OCI-LY7 (cell line): ENCODE results near the gene BDP1. TPM values are rescaled to one million over a fixed set of nuclear protein-coding genes. Genes with fewer than 3 reads are reported as not detected.

ENCODE experiments used
- BruUV-seq: library from RNA; stranded (reverse); fragments of 400-500 nt; replicated peaks from 2 replicates; lab custom pipeline; 2021; lab: Mats Ljungman, UMichigan
- CTCF ChIA-PET: fragments of 300-600 bp; sonication (Branson Sonifier 250); formaldehyde crosslinking; loops from one replicate; lab custom pipeline; 2022; ENCODE audit warnings: antibody characterized with exemption; ENCODE audit not compliant: unreplicated experiment; lab: Charles Lee
- POLR2A ChIA-PET: fragments of 300-600 bp; sonication (Branson Sonifier 250); formaldehyde crosslinking; loops from one replicate; lab custom pipeline; 2022; ENCODE audit warnings: antibody characterized with exemption; lab: Charles Lee
- DNase-seq: peaks from one replicate; pipeline ENCODE4 v3.0.0-alpha.2; 2015; ENCODE audit warnings: low spot score
- H2AFZ ChIP-seq: fragments of 200-600 bp; sonication (generic), shearing (Covaris generic); 2 replicates; pipeline ENCODE4 v1.6.1; 2014; ENCODE audit warnings: mild to moderate bottlenecking, antibody characterized with exemption, low read length, moderate library complexity
- H3K27ac ChIP-seq: fragments of 200-600 bp; sonication (generic); 2 replicates; pipeline ENCODE4 v1.5.1; 2014; ENCODE audit warnings: mixed run types, low read depth, mild to moderate bottlenecking, moderate library complexity, low read length, inconsistent platforms; ENCODE audit not compliant: poor library complexity, severe bottlenecking
- H3K36me3 ChIP-seq: fragments of 200-600 bp; sonication (generic); 2 replicates; pipeline ENCODE4 v1.6.1; 2014; ENCODE audit warnings: mild to moderate bottlenecking, antibody characterized with exemption, low read length, moderate library complexity, mixed read lengths; ENCODE audit not compliant: insufficient read depth
- H3K4me1 ChIP-seq: fragments of 200-600 bp; sonication (generic); 2 replicates; pipeline ENCODE4 v1.5.1; 2014; ENCODE audit warnings: mild to moderate bottlenecking, low read length; ENCODE audit not compliant: insufficient read depth, poor library complexity, severe bottlenecking
- H3K4me2 ChIP-seq: fragments of 200-600 bp; sonication (generic); 2 replicates; pipeline ENCODE4 v1.6.1; 2014; ENCODE audit warnings: mild to moderate bottlenecking, low read length
- H3K4me3 ChIP-seq: fragments of 200-600 bp; sonication (generic); 2 replicates; pipeline ENCODE4 v1.5.1; 2014; ENCODE audit warnings: mild to moderate bottlenecking, low read depth, low read length; ENCODE audit not compliant: poor library complexity, severe bottlenecking
- H3K79me2 ChIP-seq: fragments of 200-600 bp; sonication (generic); 2 replicates; pipeline ENCODE4 v1.6.1; 2016; ENCODE audit warnings: low read depth, mild to moderate bottlenecking, low read length, moderate library complexity, mixed read lengths; ENCODE audit not compliant: insufficient read depth
- H3K9me2 ChIP-seq: fragments of 200-600 bp; sonication (generic); 2 replicates; pipeline ENCODE4 v1.6.1; 2016; ENCODE audit warnings: mild to moderate bottlenecking, low read length, mixed read lengths; ENCODE audit not compliant: insufficient read depth
- H3K9me3 ChIP-seq: fragments of 200-600 bp; sonication (generic); 2 replicates; pipeline ENCODE4 v1.6.1; 2014; ENCODE audit warnings: mild to moderate bottlenecking, mixed run types, low read length, mixed read lengths
- H4K20me1 ChIP-seq: fragments of 200-600 bp; sonication (generic); 2 replicates; pipeline ENCODE4 v1.6.1; 2014; ENCODE audit warnings: mild to moderate bottlenecking, antibody characterized with exemption, low read length, moderate library complexity, mixed read lengths; ENCODE audit not compliant: insufficient read depth
- EZH2phosphoT487 ChIP-seq: fragments of 200-600 bp; sonication (generic); IDR thresholded peaks from 2 replicates; pipeline ENCODE4 v1.6.1; 2018; ENCODE audit warnings: low read depth, borderline replicate concordance, mild to moderate bottlenecking, mixed run types, antibody characterized with exemption, low read length, moderate library complexity, mixed read lengths
- intact Hi-C: fragments of 100-400 bp; cut with micrococcal nuclease; formaldehyde crosslinking; loops from one replicate; pipeline ENCODE4 v1.10.0; 2022; ENCODE audit not compliant: unreplicated experiment
- total RNA-seq, 2 experiments: library from RNA; depleted of rRNA in 1 of 2; stranded (reverse); fragments of >200 nt in 1 of 2; shearing (Covaris generic) in 1 of 2; gene quantifications; 2 replicates each; pipeline ENCODE4 v1.2.3, GENCODE V29; 2014 to 2022
- TF ChIP-seq, protein P1 (sequence below): fragments of 200-600 bp; sonication (generic); conservative IDR thresholded peaks from 2 replicates; pipeline ENCODE4 v1.5.1; 2014; ENCODE audit warnings: mild to moderate bottlenecking, antibody characterized with exemption, low read length, moderate library complexity, mixed read lengths

Gene BDP1
- total RNA-seq, 2 experiments from 2014 or later: 29.2 to 37.3 TPM

DNA sequence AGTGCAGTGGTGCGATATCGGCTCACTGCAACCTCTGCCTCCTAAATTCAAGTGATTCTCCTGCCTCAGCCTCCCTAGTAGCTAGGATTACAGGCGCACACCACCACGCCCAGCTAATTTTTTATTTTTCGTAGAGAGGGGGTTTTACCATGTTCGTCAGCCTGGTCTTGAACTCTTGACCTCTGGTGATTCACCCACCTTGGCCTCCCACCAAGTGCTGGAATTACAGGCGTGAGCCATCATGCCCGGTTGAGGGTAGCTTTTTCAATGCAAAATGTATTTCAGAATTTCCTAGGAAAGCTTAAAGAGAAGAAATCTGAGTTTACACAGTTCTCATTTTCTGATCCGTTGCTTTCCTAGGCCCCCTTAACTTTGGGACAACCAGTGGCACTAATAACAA lies 15.7 kb downstream of the BDP1 start:
- H3K36me3 ChIP-seq: peaks cover 81% of the 10 kb centered on the region
- CTCF ChIA-PET: no interaction called here
- H3K4me2 ChIP-seq: no peak overlapping the region

DNA sequence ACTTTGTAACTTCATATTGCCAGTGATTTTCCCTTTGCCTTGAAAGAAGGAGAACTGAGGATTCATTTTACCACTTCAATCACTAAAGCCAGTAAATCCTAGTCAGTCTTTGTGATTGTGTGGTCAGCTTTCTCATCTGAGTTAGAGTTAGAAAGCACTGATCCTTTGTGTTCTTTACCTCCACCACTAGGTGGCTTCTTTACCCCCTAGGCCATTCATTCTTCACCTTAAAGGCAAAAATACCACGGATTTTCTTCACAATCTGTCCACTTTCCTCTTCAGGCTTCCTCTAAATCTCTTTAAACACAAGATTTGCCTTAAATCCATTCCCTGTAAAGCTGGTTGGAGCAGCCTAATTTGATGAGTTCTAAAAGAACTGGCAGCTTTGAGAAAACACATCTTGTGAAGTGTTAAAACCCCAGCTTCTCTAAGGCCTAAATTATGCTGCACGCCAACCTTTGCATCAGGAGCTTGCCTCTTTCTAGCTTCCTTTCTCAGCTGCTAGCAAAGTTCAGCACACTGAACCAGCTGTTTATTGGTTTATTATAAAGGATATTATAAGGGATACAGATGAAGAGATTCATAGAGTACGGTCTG lies 20.4 kb downstream of the BDP1 start:
- Histone ChIP-seq H3K9me2 (no peaks in the 10 kb centered on the region), H3K4me2 (no peak overlapping the region), H2AFZ (no peak overlapping the region), H3K79me2 (no peaks in the 10 kb centered on the region), H3K4me3 (no peak overlapping the region), H3K4me1 (no peaks in the 10 kb centered on the region), H3K27ac (no peak overlapping the region), H3K9me3 (no peaks in the 10 kb centered on the region), H3K36me3 (peaks cover 82% of the 10 kb centered on the region), H4K20me1 (no peaks in the 10 kb centered on the region)
- no TSS peak for BruUV-seq
- intact Hi-C loops: loop anchor here (5.0 kb wide), 1 partner anchor 36 kb away; no protein-coding TSS in a partner anchor
- TF ChIP-seq EZH2phosphoT487: no peak
- TF ChIP-seq, protein P1, sequence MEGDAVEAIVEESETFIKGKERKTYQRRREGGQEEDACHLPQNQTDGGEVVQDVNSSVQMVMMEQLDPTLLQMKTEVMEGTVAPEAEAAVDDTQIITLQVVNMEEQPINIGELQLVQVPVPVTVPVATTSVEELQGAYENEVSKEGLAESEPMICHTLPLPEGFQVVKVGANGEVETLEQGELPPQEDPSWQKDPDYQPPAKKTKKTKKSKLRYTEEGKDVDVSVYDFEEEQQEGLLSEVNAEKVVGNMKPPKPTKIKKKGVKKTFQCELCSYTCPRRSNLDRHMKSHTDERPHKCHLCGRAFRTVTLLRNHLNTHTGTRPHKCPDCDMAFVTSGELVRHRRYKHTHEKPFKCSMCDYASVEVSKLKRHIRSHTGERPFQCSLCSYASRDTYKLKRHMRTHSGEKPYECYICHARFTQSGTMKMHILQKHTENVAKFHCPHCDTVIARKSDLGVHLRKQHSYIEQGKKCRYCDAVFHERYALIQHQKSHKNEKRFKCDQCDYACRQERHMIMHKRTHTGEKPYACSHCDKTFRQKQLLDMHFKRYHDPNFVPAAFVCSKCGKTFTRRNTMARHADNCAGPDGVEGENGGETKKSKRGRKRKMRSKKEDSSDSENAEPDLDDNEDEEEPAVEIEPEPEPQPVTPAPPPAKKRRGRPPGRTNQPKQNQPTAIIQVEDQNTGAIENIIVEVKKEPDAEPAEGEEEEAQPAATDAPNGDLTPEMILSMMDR: peak; percentile 88
- POLR2A ChIA-PET: interaction anchor here (0.9 kb wide), 1 partner anchor 23 kb away, joined by 3 read pairs; no protein-coding TSS in a partner anchor
- peak; percentile 40 for DNase-seq
- CTCF ChIA-PET: interaction anchor here (1.4 kb wide), 1 partner anchor 10 kb away, joined by 3 read pairs; no protein-coding TSS in a partner anchor

More for the DNA sequence above, 15.7 kb downstream of the BDP1 start:
- no peak overlapping the region for H3K4me3 ChIP-seq
- BruUV-seq: no TSS peak
- H3K9me3 ChIP-seq: no peaks in the 10 kb centered on the region
- H2AFZ ChIP-seq: no peak overlapping the region
- no peak for DNase-seq
- no peaks in the 10 kb centered on the region for H3K9me2 ChIP-seq
- no peaks in the 10 kb centered on the region for H3K79me2 ChIP-seq
- peaks cover 8% of the 10 kb centered on the region for H3K4me1 ChIP-seq
- intact Hi-C loops: no loop called here
- H3K27ac ChIP-seq: no peak overlapping the region
- TF ChIP-seq, protein P1: no peak
- TF ChIP-seq EZH2phosphoT487: no peak
- POLR2A ChIA-PET: interaction anchor here (0.6 kb wide), 1 partner anchor 36 kb away, joined by 3 read pairs; no protein-coding TSS in a partner anchor
- no peaks in the 10 kb centered on the region for H4K20me1 ChIP-seq

DNA sequence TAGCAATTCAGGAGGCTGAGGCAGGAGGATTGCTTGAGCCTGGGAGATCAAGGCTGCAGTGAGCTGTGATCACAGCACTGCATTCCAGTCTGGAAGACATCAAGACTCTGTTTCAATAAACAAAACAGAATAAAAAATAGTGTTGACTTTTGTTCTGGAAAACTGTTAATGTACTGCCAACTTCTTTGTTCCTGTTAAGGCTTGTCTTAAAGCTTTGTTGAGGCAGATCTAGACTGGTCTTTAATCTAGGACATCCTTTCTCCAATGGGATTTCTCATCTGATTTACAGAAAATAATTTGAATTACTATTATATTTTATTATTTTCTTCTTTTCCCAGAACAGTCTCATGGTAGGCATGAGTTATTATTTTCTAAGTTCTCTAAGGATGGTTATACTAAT lies 26.0 kb downstream of the BDP1 start:
- Histone ChIP-seq H3K27ac (no peak overlapping the region), H3K79me2 (no peaks in the 10 kb centered on the region), H4K20me1 (no peaks in the 10 kb centered on the region), H3K9me2 (no peaks in the 10 kb centered on the region), H3K4me2 (no peak overlapping the region), H3K36me3 (peaks cover 90% of the 10 kb centered on the region), H3K9me3 (no peaks in the 10 kb centered on the region), H3K4me3 (no peak overlapping the region), H2AFZ (no peak overlapping the region), H3K4me1 (no peaks in the 10 kb centered on the region)
- TF ChIP-seq, protein P1: no peak
- no peak for TF ChIP-seq EZH2phosphoT487
- intact Hi-C loops: no loop called here
- CTCF ChIA-PET: no interaction called here
- DNase-seq: no peak
- POLR2A ChIA-PET: no interaction called here
- no TSS peak for BruUV-seq
